ENCODE measurements around the gene SPATA16. TPM values are rescaled to one million over a fixed set of nuclear protein-coding genes. Genes with fewer than 3 reads are reported as not detected.

SPATA16 gene
- total and polyA plus RNA-seq, 2 experiments from 2014 or later, result not detected

DNA sequence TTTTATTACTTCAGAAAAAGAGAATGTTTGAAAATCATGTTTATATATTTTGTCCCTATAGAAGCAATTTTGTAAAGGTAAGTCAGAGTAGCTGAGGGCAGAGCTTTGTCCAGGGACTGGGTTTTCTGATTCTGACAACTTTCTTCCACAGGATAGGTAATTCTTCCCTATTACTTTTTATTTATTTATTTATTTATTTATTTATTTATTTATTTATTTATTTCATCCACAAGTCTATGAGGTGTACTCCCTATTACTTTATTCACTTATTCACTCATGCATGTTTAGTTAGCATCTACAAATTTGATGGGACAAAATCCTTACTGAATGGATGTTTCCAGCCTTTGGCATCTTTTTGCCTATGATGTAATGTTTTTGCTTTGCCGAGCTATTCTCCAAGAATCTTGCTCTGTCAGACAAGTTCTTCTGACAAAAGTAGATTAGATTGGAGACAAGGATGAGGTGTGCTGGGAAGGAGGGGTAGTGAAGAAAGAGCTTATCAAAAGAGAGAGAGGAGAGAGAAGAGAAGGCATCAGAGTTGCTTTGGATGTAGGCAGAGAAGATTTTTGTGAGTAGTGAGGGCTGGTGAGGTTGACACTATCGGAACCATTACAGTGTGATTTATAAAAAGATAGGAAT is 119.4 kb downstream of the SPATA16 start:
- DNase-seq (ENCODE audit: low spot score) (no peak), ATAC-seq (no peak)
- Mint-ChIP-seq H3K36me3 (ENCODE audit: low read depth) (no peaks in the 10 kb centered on the region), H3K27me3 (ENCODE audit: insufficient read depth, low read depth, poor library complexity) (peaks cover under 1% of the 10 kb centered on the region), H3K27ac (no peak overlapping the region), H3K4me1 (peaks cover 42% of the 10 kb centered on the region), H3K9me3 (no peaks in the 10 kb centered on the region), H3K4me3 (no peak overlapping the region)
- TF ChIP-seq, protein P1, sequence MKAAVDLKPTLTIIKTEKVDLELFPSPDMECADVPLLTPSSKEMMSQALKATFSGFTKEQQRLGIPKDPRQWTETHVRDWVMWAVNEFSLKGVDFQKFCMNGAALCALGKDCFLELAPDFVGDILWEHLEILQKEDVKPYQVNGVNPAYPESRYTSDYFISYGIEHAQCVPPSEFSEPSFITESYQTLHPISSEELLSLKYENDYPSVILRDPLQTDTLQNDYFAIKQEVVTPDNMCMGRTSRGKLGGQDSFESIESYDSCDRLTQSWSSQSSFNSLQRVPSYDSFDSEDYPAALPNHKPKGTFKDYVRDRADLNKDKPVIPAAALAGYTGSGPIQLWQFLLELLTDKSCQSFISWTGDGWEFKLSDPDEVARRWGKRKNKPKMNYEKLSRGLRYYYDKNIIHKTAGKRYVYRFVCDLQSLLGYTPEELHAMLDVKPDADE (IDR thresholded peaks at IDR 0.05), result no peak
- TF ChIP-seq JUNB (IDR thresholded peaks at IDR 0.05; ENCODE audit: unreplicated experiment) (no peak), EZH2phosphoT487 (IDR thresholded peaks at IDR 0.05; ENCODE audit: unreplicated experiment) (no peak), STAT1 (IDR thresholded peaks at IDR 0.05; ENCODE audit: unreplicated experiment) (no peak), EZH2 (IDR thresholded peaks at IDR 0.05; ENCODE audit: low read depth, unreplicated experiment) (no peak), NANOG (IDR thresholded peaks at IDR 0.05; ENCODE audit: borderline replicate concordance) (no peak), CREB1 (CRISPR knock-in tag; IDR thresholded peaks at IDR 0.05; ENCODE audit: low read depth) (no peak), ZNF331 (CRISPR knock-in tag; IDR thresholded peaks at IDR 0.05; ENCODE audit: low read depth) (no peak), POLR2AphosphoS5 (IDR thresholded peaks at IDR 0.05; ENCODE audit: low read depth) (no peak), ZNF114 (CRISPR knock-in tag; IDR thresholded peaks at IDR 0.05) (no peak)
- TF ChIP-seq, protein P2, sequence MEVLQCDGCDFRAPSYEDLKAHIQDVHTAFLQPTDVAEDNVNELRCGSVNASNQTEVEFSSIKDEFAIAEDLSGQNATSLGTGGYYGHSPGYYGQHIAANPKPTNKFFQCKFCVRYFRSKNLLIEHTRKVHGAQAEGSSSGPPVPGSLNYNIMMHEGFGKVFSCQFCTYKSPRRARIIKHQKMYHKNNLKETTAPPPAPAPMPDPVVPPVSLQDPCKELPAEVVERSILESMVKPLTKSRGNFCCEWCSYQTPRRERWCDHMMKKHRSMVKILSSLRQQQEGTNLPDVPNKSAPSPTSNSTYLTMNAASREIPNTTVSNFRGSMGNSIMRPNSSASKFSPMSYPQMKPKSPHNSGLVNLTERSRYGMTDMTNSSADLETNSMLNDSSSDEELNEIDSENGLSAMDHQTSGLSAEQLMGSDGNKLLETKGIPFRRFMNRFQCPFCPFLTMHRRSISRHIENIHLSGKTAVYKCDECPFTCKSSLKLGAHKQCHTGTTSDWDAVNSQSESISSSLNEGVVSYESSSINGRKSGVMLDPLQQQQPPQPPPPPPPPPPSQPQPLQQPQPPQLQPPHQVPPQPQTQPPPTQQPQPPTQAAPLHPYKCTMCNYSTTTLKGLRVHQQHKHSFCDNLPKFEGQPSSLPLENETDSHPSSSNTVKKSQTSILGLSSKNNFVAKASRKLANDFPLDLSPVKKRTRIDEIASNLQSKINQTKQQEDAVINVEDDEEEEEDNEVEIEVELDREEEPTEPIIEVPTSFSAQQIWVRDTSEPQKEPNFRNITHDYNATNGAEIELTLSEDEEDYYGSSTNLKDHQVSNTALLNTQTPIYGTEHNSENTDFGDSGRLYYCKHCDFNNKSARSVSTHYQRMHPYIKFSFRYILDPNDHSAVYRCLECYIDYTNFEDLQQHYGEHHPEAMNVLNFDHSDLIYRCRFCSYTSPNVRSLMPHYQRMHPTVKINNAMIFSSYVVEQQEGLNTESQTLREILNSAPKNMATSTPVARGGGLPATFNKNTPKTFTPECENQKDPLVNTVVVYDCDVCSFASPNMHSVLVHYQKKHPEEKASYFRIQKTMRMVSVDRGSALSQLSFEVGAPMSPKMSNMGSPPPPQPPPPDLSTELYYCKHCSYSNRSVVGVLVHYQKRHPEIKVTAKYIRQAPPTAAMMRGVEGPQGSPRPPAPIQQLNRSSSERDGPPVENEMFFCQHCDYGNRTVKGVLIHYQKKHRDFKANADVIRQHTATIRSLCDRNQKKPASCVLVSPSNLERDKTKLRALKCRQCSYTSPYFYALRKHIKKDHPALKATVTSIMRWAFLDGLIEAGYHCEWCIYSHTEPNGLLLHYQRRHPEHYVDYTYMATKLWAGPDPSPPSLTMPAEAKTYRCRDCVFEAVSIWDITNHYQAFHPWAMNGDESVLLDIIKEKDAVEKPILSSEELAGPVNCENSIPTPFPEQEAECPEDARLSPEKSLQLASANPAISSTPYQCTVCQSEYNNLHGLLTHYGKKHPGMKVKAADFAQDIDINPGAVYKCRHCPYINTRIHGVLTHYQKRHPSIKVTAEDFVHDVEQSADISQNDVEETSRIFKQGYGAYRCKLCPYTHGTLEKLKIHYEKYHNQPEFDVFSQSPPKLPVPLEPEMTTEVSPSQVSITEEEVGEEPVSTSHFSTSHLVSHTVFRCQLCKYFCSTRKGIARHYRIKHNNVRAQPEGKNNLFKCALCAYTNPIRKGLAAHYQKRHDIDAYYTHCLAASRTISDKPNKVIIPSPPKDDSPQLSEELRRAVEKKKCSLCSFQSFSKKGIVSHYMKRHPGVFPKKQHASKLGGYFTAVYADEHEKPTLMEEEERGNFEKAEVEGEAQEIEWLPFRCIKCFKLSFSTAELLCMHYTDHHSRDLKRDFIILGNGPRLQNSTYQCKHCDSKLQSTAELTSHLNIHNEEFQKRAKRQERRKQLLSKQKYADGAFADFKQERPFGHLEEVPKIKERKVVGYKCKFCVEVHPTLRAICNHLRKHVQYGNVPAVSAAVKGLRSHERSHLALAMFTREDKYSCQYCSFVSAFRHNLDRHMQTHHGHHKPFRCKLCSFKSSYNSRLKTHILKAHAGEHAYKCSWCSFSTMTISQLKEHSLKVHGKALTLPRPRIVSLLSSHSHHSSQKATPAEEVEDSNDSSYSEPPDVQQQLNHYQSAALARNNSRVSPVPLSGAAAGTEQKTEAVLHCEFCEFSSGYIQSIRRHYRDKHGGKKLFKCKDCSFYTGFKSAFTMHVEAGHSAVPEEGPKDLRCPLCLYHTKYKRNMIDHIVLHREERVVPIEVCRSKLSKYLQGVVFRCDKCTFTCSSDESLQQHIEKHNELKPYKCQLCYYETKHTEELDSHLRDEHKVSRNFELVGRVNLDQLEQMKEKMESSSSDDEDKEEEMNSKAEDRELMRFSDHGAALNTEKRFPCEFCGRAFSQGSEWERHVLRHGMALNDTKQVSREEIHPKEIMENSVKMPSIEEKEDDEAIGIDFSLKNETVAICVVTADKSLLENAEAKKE (CRISPR knock-in tag; IDR thresholded peaks at IDR 0.05), result no peak
- TF ChIP-seq, protein P3, sequence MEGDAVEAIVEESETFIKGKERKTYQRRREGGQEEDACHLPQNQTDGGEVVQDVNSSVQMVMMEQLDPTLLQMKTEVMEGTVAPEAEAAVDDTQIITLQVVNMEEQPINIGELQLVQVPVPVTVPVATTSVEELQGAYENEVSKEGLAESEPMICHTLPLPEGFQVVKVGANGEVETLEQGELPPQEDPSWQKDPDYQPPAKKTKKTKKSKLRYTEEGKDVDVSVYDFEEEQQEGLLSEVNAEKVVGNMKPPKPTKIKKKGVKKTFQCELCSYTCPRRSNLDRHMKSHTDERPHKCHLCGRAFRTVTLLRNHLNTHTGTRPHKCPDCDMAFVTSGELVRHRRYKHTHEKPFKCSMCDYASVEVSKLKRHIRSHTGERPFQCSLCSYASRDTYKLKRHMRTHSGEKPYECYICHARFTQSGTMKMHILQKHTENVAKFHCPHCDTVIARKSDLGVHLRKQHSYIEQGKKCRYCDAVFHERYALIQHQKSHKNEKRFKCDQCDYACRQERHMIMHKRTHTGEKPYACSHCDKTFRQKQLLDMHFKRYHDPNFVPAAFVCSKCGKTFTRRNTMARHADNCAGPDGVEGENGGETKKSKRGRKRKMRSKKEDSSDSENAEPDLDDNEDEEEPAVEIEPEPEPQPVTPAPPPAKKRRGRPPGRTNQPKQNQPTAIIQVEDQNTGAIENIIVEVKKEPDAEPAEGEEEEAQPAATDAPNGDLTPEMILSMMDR (conservative IDR thresholded peaks at IDR 0.05; ENCODE audit: low read depth in 2 of 2), result no peak
- TF ChIP-seq, protein P4, sequence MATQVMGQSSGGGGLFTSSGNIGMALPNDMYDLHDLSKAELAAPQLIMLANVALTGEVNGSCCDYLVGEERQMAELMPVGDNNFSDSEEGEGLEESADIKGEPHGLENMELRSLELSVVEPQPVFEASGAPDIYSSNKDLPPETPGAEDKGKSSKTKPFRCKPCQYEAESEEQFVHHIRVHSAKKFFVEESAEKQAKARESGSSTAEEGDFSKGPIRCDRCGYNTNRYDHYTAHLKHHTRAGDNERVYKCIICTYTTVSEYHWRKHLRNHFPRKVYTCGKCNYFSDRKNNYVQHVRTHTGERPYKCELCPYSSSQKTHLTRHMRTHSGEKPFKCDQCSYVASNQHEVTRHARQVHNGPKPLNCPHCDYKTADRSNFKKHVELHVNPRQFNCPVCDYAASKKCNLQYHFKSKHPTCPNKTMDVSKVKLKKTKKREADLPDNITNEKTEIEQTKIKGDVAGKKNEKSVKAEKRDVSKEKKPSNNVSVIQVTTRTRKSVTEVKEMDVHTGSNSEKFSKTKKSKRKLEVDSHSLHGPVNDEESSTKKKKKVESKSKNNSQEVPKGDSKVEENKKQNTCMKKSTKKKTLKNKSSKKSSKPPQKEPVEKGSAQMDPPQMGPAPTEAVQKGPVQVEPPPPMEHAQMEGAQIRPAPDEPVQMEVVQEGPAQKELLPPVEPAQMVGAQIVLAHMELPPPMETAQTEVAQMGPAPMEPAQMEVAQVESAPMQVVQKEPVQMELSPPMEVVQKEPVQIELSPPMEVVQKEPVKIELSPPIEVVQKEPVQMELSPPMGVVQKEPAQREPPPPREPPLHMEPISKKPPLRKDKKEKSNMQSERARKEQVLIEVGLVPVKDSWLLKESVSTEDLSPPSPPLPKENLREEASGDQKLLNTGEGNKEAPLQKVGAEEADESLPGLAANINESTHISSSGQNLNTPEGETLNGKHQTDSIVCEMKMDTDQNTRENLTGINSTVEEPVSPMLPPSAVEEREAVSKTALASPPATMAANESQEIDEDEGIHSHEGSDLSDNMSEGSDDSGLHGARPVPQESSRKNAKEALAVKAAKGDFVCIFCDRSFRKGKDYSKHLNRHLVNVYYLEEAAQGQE (IDR thresholded peaks at IDR 0.05; ENCODE audit: unreplicated experiment), result no peak
- Histone ChIP-seq H3K4me3 (no peak overlapping the region), H3F3A (replicated peaks; ENCODE audit: low read depth) (no peaks in the 10 kb centered on the region), H2AFZ (no peak overlapping the region), H3K4me2 (no peak overlapping the region), H3K27me3 (ENCODE audit: insufficient read depth) (no peaks in the 10 kb centered on the region), H3K27ac (ENCODE audit: low read depth) (no peak overlapping the region), H3K79me2 (replicated peaks; ENCODE audit: insufficient read depth) (no peaks in the 10 kb centered on the region), H3K4me1 (ENCODE audit: insufficient read depth) (peaks cover 34% of the 10 kb centered on the region), H4K20me1 (replicated peaks; ENCODE audit: insufficient read depth) (no peaks in the 10 kb centered on the region), H3K9me2 (ENCODE audit: insufficient read depth) (peaks cover 2% of the 10 kb centered on the region; the same call in 1 of the 2 replicates), H3K36me3 (ENCODE audit: insufficient read depth) (no peaks in the 10 kb centered on the region)
